GM23338 (cell line): Measurements from ENCODE around the gene ACAD9.

Experiments
- EZH2phosphoT487 ChIP-seq: fragments of 200-600 bp; sonication (generic); IDR thresholded peaks from one replicate; pipeline ENCODE4 v1.8.1; 2018; ENCODE audit warnings: antibody characterized with exemption; ENCODE audit not compliant: unreplicated experiment
- POLR2AphosphoS5 ChIP-seq: IDR thresholded peaks from 2 replicates; pipeline ENCODE4 v1.6.1; 2016; ENCODE audit warnings: antibody characterized with exemption, low read depth
- TF ChIP-seq, protein P1 (sequence below), 2 experiments: fragments of 200-600 bp in 1 of 2; sonication (generic) in 1 of 2; conservative IDR thresholded peaks; 2 replicates each; pipeline versions ENCODE4 v1.5.1 to v1.6.1; 2016 to 2017; ENCODE audit warnings: antibody characterized with exemption in 2 of 2, low read depth in 2 of 2, mild to moderate bottlenecking in 2 of 2, moderate library complexity in 1 of 2

DNA sequence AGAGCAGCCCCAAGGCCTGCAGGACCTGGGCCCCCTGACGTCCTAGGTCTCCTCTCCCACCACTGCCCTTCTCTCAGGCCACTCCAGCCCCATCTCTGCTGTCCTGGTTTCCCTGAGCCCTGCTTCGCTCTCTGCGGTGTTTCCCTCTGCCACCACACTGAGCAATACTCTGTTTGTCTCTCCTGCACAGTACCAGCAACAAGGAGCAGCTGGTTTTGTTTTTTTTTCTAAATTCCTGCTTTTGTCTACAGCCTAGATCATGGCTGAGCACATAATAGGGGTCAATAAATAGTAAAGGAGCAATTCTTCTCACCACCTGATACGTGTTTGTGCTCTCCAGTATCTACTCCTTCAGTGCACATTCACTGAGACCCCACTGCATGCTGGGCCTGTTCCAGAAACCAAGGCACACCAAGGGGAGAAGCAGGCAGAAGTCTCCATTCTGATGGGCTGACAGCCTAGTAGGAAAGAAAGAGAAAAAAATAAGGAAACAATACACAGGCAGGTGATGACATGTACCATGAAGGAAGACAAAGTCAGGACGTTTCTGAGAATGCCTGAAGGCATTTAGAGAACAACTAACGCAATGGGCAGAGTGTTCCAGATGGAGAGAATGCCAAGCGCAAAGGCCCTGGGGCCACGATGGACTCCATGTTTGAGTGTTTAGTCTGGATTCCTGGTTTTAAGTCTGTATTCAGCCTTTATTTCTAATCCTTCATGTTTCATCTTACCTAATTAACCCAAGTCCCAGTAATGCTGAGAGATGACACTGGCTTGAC is 6.0 kb upstream of the ACAD9 start:
- TF ChIP-seq, protein P1, sequence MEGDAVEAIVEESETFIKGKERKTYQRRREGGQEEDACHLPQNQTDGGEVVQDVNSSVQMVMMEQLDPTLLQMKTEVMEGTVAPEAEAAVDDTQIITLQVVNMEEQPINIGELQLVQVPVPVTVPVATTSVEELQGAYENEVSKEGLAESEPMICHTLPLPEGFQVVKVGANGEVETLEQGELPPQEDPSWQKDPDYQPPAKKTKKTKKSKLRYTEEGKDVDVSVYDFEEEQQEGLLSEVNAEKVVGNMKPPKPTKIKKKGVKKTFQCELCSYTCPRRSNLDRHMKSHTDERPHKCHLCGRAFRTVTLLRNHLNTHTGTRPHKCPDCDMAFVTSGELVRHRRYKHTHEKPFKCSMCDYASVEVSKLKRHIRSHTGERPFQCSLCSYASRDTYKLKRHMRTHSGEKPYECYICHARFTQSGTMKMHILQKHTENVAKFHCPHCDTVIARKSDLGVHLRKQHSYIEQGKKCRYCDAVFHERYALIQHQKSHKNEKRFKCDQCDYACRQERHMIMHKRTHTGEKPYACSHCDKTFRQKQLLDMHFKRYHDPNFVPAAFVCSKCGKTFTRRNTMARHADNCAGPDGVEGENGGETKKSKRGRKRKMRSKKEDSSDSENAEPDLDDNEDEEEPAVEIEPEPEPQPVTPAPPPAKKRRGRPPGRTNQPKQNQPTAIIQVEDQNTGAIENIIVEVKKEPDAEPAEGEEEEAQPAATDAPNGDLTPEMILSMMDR (conservative IDR thresholded peaks at IDR 0.05; ENCODE audit: low read depth in 2 of 2): no peak
- TF ChIP-seq POLR2AphosphoS5 (no peak), EZH2phosphoT487 (no peak)
